Dendritic cell treated with granulocyte-macrophage colony-stimulating factor and Interleukin-4, amounts not matched to agents 40 ng/mL and 50 ng/mL, for 4 days (primary cell): ENCODE data around the gene ADAMTS8.
"Not testable (repeated sequence)": the region's sequence is repeated elsewhere in the genome, so short reads cannot be mapped to it uniquely, and the experiment has no call there.

Experiments
- H3K27ac Mint-ChIP-seq: one replicate; pipeline ENCODE4 v1.8.0; 2022; ENCODE audit warnings: mild to moderate bottlenecking, mixed read lengths
- H3K27me3 Mint-ChIP-seq: one replicate; pipeline ENCODE4 v1.8.0; 2022; ENCODE audit warnings: mild to moderate bottlenecking, mixed read lengths
- H3K36me3 Mint-ChIP-seq: one replicate; pipeline ENCODE4 v1.8.0; 2022; ENCODE audit warnings: low read depth, mixed read lengths
- H3K4me1 Mint-ChIP-seq: one replicate; pipeline ENCODE4 v1.8.0; 2022; ENCODE audit warnings: low read depth, mixed read lengths
- H3K4me3 Mint-ChIP-seq: one replicate; pipeline ENCODE4 v1.8.0; 2022; ENCODE audit warnings: mild to moderate bottlenecking, moderate library complexity, mixed read lengths
- H3K9me3 Mint-ChIP-seq: one replicate; pipeline ENCODE4 v1.8.0; 2022; ENCODE audit warnings: mixed read lengths
- intact Hi-C: fragments of 100-400 bp; cut with micrococcal nuclease; formaldehyde crosslinking; loops from one replicate; pipeline ENCODE4 v1.15.0; 2022

The ADAMTS8 gene

GRCh38 chr11:130452176-130452575 lies 23.8 kb upstream of the ADAMTS8 start:
- Mint-ChIP-seq H3K27ac (no peak overlapping the region), H3K36me3 (no peaks in the 10 kb centered on the region), H3K27me3 (peaks cover 56% of the 10 kb centered on the region), H3K4me3 (no peak overlapping the region), H3K9me3 (no peaks in the 10 kb centered on the region), H3K4me1 (peaks cover 10% of the 10 kb centered on the region)
- intact Hi-C loops: no loop called here

- no peak overlapping the region for H3K27ac Mint-ChIP-seq
- intact Hi-C loops: no loop called here
- no peaks in the 10 kb centered on the region for H3K9me3 Mint-ChIP-seq
- peaks cover 10% of the 10 kb centered on the region for H3K4me1 Mint-ChIP-seq
- H3K36me3 Mint-ChIP-seq: no peaks in the 10 kb centered on the region
- peaks cover 63% of the 10 kb centered on the region for H3K27me3 Mint-ChIP-seq
- no peak overlapping the region for H3K4me3 Mint-ChIP-seq
These were observed 23.0 kb upstream of the ADAMTS8 start for GRCh38 chr11:130451231-130452019.

GRCh38 chr11:130449996-130450769 lies 21.8 kb upstream of the ADAMTS8 start:
- no peak overlapping the region for H3K4me3 Mint-ChIP-seq
- peaks cover 67% of the 10 kb centered on the region for H3K27me3 Mint-ChIP-seq
- no peaks in the 10 kb centered on the region for H3K9me3 Mint-ChIP-seq
- no peak overlapping the region for H3K27ac Mint-ChIP-seq
- intact Hi-C loops: no loop called here
- no peaks in the 10 kb centered on the region for H3K36me3 Mint-ChIP-seq
- H3K4me1 Mint-ChIP-seq: peaks cover 10% of the 10 kb centered on the region

GRCh38 chr11:130449310-130449990 lies 21.0 kb upstream of the ADAMTS8 start:
- Mint-ChIP-seq H3K4me1 (peaks cover 10% of the 10 kb centered on the region), H3K9me3 (no peaks in the 10 kb centered on the region), H3K4me3 (no peak overlapping the region), H3K27me3 (peaks cover 72% of the 10 kb centered on the region), H3K36me3 (no peaks in the 10 kb centered on the region), H3K27ac (no peak overlapping the region)
- intact Hi-C loops: no loop called here

GRCh38 chr11:130448416-130449309 lies 20.3 kb upstream of the ADAMTS8 start, which contains the start of gene ADAMTS15:
TSS of gene ADAMTS15 (plus strand) at chr11:130448645. CDS start at chr11:130448974, 329 bp downstream.
- H3K4me3 Mint-ChIP-seq: no peak within 1 kb of the TSS
- no peaks in the 10 kb centered on the region for H3K36me3 Mint-ChIP-seq
- no peaks in the 10 kb centered on the region for H3K9me3 Mint-ChIP-seq
- intact Hi-C loops: no loop called here
- H3K27me3 Mint-ChIP-seq: peaks cover 67% of the 10 kb centered on the region
- H3K4me1 Mint-ChIP-seq: peaks cover 10% of the 10 kb centered on the region
- no peak within 1 kb of the TSS for H3K27ac Mint-ChIP-seq

- H3K4me3 Mint-ChIP-seq: no peak overlapping the region
These were observed 19.6 kb upstream of the ADAMTS8 start for GRCh38 chr11:130448039-130448415.

GRCh38 chr11:130445788-130446187 lies 17.4 kb upstream of the ADAMTS8 start:
- H3K27me3 Mint-ChIP-seq: peaks cover 52% of the 10 kb centered on the region
- intact Hi-C loops: no loop called here
- peaks cover 10% of the 10 kb centered on the region for H3K4me1 Mint-ChIP-seq
- H3K9me3 Mint-ChIP-seq: no peaks in the 10 kb centered on the region
- H3K27ac Mint-ChIP-seq: no peak overlapping the region
- no peak overlapping the region for H3K4me3 Mint-ChIP-seq
- no peaks in the 10 kb centered on the region for H3K36me3 Mint-ChIP-seq

More at GRCh38 chr11:130448039-130448415, 19.6 kb upstream of the ADAMTS8 start:
- intact Hi-C loops: no loop called here
- H3K27me3 Mint-ChIP-seq: peaks cover 62% of the 10 kb centered on the region
- H3K4me1 Mint-ChIP-seq: peaks cover 10% of the 10 kb centered on the region
- H3K36me3 Mint-ChIP-seq: no peaks in the 10 kb centered on the region
- no peaks in the 10 kb centered on the region for H3K9me3 Mint-ChIP-seq
- no peak overlapping the region for H3K27ac Mint-ChIP-seq

GRCh38 chr11:130442737-130443136 lies 14.3 kb upstream of the ADAMTS8 start:
- Mint-ChIP-seq H3K36me3 (no peaks in the 10 kb centered on the region), H3K27me3 (peaks cover 22% of the 10 kb centered on the region), H3K4me1 (peaks cover 12% of the 10 kb centered on the region), H3K27ac (no peak overlapping the region), H3K9me3 (no peaks in the 10 kb centered on the region), H3K4me3 (no peak overlapping the region)
- intact Hi-C loops: no loop called here

GRCh38 chr11:130441719-130442118 lies 13.3 kb upstream of the ADAMTS8 start:
- Mint-ChIP-seq H3K27me3 (peaks cover 16% of the 10 kb centered on the region), H3K4me3 (no peak overlapping the region), H3K36me3 (no peaks in the 10 kb centered on the region), H3K9me3 (no peaks in the 10 kb centered on the region), H3K27ac (no peak overlapping the region), H3K4me1 (peaks cover 12% of the 10 kb centered on the region)
- intact Hi-C loops: no loop called here

- intact Hi-C loops: loop anchor here (5.0 kb wide), 1 partner anchor 227 kb away; no protein-coding TSS in a partner anchor
- Mint-ChIP-seq H3K27ac (no peak overlapping the region), H3K4me3 (no peak overlapping the region), H3K9me3 (no peaks in the 10 kb centered on the region), H3K4me1 (peaks cover 12% of the 10 kb centered on the region), H3K36me3 (no peaks in the 10 kb centered on the region), H3K27me3 (peaks cover 11% of the 10 kb centered on the region)
These were observed 11.5 kb upstream of the ADAMTS8 start for GRCh38 chr11:130439876-130440275.

- Mint-ChIP-seq H3K36me3 (no peaks in the 10 kb centered on the region), H3K9me3 (no peaks in the 10 kb centered on the region), H3K27ac (no peak overlapping the region), H3K4me3 (no peak overlapping the region), H3K27me3 (peaks cover 6% of the 10 kb centered on the region), H3K4me1 (peaks cover 12% of the 10 kb centered on the region)
- intact Hi-C loops: loop anchor here (5.0 kb wide), 1 partner anchor 228 kb away; no protein-coding TSS in a partner anchor
These were observed 10.7 kb upstream of the ADAMTS8 start for GRCh38 chr11:130439160-130439519.

GRCh38 chr11:130438401-130439159 lies 10.2 kb upstream of the ADAMTS8 start:
- H3K4me1 Mint-ChIP-seq: peaks cover 12% of the 10 kb centered on the region
- H3K27me3 Mint-ChIP-seq: not testable (repeated sequence)

More at GRCh38 chr11:130438401-130439159, 10.2 kb upstream of the ADAMTS8 start:
- not testable (repeated sequence) for H3K9me3 Mint-ChIP-seq, H3K36me3 Mint-ChIP-seq, H3K4me3 Mint-ChIP-seq, H3K27ac Mint-ChIP-seq
- intact Hi-C loops: loop anchor here (5.0 kb wide), 1 partner anchor 229 kb away; no protein-coding TSS in a partner anchor
